Body of pancreas (tissue), 4 donors: ENCODE data around the gene GPR107. TPM values are rescaled to one million over a fixed set of nuclear protein-coding genes. Genes with fewer than 3 reads are reported as not detected.

Source experiments
- ATAC-seq: fragments of 150-250 bp; one replicate; pipeline ENCODE4 v1.9.1; 2016
- DNase-seq, 4 donors: peaks; one replicate each; pipeline ENCODE4 v3.0.0-alpha.2; 2019
- H3K27ac ChIP-seq, 4 donors: fragments of 200-600 bp; sonication (generic); 1 replicate in 3 of 4; 2 replicates in 1 of 4; pipeline versions ENCODE4 v1.5.1 to v1.6.1; 2016 to 2019; ENCODE audit warnings: mild to moderate bottlenecking in 1 of 4, mixed read lengths in 1 of 4, moderate library complexity in 1 of 4
- H3K27me3 ChIP-seq, 2 donors: fragments of 200-600 bp; sonication (generic); one replicate each; pipeline ENCODE4 v1.6.0; 2016; ENCODE audit warnings: mild to moderate bottlenecking in 1 of 2
- H3K36me3 ChIP-seq, 2 donors: fragments of 200-600 bp; sonication (generic); replicated peaks in 1 of 2; 2 replicates each; pipeline ENCODE4 v1.5.1; 2016; ENCODE audit warnings: low read depth in 2 of 2; ENCODE audit not compliant: insufficient read depth in 1 of 2
- H3K4me1 ChIP-seq: fragments of 200-600 bp; sonication (generic); one replicate; pipeline ENCODE4 v1.6.0; 2016
- H3K4me3 ChIP-seq, 2 donors: fragments of 200-600 bp; sonication (generic); 1 replicate in 1 of 2; 2 replicates in 1 of 2; pipeline ENCODE4 v1.5.1; 2016 to 2019
- H3K9me3 ChIP-seq, 3 donors: fragments of 200-600 bp; sonication (generic); 1 replicate in 2 of 3; 2 replicates in 1 of 3; pipeline ENCODE4 v1.5.1; 2016
- POLR2A ChIP-seq, 3 donors: fragments of 450-650 bp; IDR thresholded peaks; one replicate each; pipeline ENCODE4 v1.6.1; 2016; ENCODE audit warnings: antibody characterized with exemption in 3 of 3, mild to moderate bottlenecking in 2 of 3
- WGBS, 2 donors: methylation state at CpG; one replicate each; pipeline ENCODE4 v1.1.5; 2017; 5-methylcytosine and 5-hydroxymethylcytosine counted together
- intact Hi-C: fragments of 100-400 bp; cut with DNase I; formaldehyde crosslinking; loops from one replicate; pipeline ENCODE4 v1.15.1; 2023
- total RNA-seq, 2 donors: library from RNA; depleted of rRNA; stranded (reverse); fragments of >200 nt; gene quantifications; one replicate each; pipeline ENCODE4 v1.1.0, GENCODE V29; 2016
- TF ChIP-seq, protein P1 (sequence below), 7 experiments: fragments of 450-650 bp in 4 of 7; fragments of 200-600 bp in 3 of 7; sonication (generic) in 3 of 7; IDR thresholded peaks; one replicate each; pipeline ENCODE4 v1.5.1; 2016 to 2019; ENCODE audit warnings: antibody characterized with exemption in 7 of 7

Gene GPR107
- total RNA-seq, 2 donors from 2014 or later: 9.6 to 11.4 TPM

DNA sequence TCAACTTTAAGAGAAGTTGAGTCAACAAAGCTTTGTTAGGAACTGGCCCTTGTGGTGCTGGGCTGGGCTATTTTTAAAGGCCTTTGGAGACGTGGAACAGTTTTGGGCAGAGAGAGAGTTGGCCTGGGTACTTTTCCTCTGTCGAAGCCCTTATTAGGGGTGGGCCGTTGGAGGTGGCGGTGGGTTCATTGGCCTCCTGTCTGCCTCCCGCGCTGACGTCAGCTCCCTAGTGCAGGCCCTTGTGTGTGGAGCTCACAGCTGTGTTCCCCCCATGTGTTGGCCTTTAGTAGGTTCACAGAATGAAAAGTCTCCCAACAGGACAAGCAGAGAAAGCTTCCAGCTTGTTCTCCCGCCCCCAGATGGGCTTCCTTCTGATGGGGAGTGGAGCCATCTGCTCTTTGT lies 121.2 kb downstream of the GPR107 start:
- no peaks in the 10 kb centered on the region for H3K9me3 ChIP-seq
- ATAC-seq (no peak), DNase-seq (no peak)
- H3K4me3 ChIP-seq: no peak overlapping the region
- H3K4me1 ChIP-seq: peaks cover 18% of the 10 kb centered on the region
- intact Hi-C loops: no loop called here
- H3K27me3 ChIP-seq: no peaks in the 10 kb centered on the region
- no peaks in the 10 kb centered on the region for H3K36me3 ChIP-seq
- no peak overlapping the region for H3K27ac ChIP-seq
- WGBS, 2 donors: 77 to 89% methylated on average over 8 of the region's 8 CpGs
- TF ChIP-seq, protein P1, sequence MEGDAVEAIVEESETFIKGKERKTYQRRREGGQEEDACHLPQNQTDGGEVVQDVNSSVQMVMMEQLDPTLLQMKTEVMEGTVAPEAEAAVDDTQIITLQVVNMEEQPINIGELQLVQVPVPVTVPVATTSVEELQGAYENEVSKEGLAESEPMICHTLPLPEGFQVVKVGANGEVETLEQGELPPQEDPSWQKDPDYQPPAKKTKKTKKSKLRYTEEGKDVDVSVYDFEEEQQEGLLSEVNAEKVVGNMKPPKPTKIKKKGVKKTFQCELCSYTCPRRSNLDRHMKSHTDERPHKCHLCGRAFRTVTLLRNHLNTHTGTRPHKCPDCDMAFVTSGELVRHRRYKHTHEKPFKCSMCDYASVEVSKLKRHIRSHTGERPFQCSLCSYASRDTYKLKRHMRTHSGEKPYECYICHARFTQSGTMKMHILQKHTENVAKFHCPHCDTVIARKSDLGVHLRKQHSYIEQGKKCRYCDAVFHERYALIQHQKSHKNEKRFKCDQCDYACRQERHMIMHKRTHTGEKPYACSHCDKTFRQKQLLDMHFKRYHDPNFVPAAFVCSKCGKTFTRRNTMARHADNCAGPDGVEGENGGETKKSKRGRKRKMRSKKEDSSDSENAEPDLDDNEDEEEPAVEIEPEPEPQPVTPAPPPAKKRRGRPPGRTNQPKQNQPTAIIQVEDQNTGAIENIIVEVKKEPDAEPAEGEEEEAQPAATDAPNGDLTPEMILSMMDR (IDR thresholded peaks at IDR 0.05): no peak
- no peak for TF ChIP-seq POLR2A (IDR thresholded peaks at IDR 0.05)

DNA sequence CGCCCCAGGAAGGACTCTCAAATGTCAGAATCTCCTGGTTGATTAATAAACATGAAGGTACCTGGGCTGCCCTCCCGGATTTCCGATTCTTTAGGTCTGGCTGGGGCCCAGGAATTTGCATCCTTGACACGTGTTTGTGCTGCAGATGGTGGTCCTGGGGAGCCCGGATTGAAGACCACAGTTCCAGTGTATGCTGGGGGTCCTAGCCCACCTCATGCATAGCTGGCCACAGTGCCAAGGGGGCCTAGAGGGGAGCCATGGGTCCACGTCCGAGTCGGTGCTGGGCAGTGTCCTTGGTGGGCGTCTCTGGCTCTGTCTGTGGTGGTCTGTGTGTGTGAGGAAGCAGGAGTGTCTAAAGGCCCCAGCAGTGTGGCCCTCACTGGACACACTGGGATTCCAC lies 121.6 kb downstream of the GPR107 start:
- Histone ChIP-seq H3K27ac (no peak overlapping the region), H3K27me3 (no peaks in the 10 kb centered on the region), H3K36me3 (no peaks in the 10 kb centered on the region), H3K9me3 (no peaks in the 10 kb centered on the region), H3K4me1 (peaks cover 18% of the 10 kb centered on the region), H3K4me3 (no peak overlapping the region)
- TF ChIP-seq POLR2A (IDR thresholded peaks at IDR 0.05): no peak
- TF ChIP-seq, protein P1 (IDR thresholded peaks at IDR 0.05): no peak
- DNase-seq (no peak), ATAC-seq (no peak)
- intact Hi-C loops: no loop called here
- 70 to 83% methylated on average over 5 to 9 of the region's 9 CpGs for WGBS, 2 donors

DNA sequence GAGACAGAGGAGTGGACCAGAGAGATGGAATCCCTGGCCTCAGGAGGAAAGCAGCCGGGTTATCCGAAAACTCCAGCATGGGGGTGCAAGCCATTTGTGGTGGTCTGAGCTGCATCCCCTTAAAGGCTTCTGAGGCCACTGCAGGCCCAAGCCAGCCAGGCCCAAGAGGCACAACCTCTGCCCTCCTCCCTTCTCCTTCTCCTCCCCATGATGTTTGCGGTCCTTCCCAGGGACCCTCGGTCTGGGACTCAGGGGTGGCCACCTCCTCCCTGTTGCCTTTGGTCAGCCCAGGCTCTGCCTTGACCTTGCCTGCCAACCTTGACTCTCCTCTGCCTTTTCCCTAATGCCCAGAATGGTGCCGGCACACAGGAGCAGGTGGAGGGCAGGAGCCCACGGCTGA lies 123.1 kb downstream of the GPR107 start:
- ATAC-seq (no peak), DNase-seq (no peak)
- Histone ChIP-seq H3K27ac (no peak overlapping the region), H3K27me3 (no peaks in the 10 kb centered on the region), H3K4me1 (peaks cover 14% of the 10 kb centered on the region), H3K4me3 (no peak overlapping the region), H3K9me3 (no peaks in the 10 kb centered on the region), H3K36me3 (no peaks in the 10 kb centered on the region)
- TF ChIP-seq, protein P1 (IDR thresholded peaks at IDR 0.05): no peak
- no peak for TF ChIP-seq POLR2A (IDR thresholded peaks at IDR 0.05)
- 88 to 96% methylated on average over 3 to 5 of the region's 6 CpGs for WGBS, 2 donors
- intact Hi-C loops: no loop called here

DNA sequence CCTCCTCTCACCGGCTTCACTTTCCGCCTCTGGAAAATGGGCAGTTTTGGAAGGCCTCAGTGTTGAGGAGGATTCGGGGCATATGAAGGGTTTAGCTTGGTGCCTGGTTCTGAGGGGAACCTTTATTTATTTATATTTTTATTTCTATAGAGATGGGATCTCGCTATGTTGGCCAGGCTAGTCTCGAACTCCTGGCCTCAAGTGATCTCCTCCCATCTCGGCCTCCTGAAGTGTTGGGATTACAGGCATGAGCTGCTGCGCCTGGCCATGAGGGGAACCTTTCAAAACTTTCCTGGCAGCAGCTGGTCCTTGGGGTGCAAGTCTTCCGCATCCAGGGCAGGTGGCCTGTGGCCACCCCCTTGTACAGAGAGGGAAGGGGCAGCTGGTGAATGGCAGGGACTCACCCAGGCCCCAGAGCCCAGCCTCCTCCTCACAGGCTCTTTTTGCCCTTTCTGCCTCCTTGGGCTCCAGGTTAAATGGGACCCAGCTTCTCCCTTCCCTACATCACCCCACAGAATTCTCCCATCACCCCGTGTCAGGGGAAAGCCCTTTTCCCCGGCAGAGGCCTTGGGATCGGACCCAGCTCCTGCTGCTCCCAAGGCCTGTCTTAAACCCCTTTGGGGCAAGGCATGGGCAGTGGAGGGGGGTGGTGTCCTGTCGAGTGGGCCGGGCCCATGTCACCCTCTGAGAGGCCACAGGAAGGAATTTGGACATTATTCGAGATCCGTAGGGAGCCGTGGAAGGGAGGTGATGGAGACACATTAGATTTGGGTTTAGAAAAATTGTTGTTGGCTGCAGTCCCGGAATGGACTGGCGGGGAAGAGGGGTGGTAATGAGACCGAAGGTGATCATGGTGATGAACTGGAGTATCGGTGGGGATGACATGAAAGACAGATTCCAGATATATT lies 124.4 kb downstream of the GPR107 start:
- DNase-seq: no peak
- Histone ChIP-seq H3K27me3 (no peaks in the 10 kb centered on the region), H3K27ac (no peak overlapping the region), H3K36me3 (no peaks in the 10 kb centered on the region), H3K4me3 (no peak overlapping the region), H3K9me3 (no peaks in the 10 kb centered on the region), H3K4me1 (peaks cover 20% of the 10 kb centered on the region)
- ATAC-seq: no peak
- no peak for TF ChIP-seq POLR2A (IDR thresholded peaks at IDR 0.05)
- TF ChIP-seq, protein P1 (IDR thresholded peaks at IDR 0.05): no peak
- WGBS, 2 donors: 71 to 78% methylated on average over 16 to 20 of the region's 20 CpGs
- intact Hi-C loops: no loop called here
